ENCODE results near the gene MAPK8IP2. TPM values are rescaled to one million over a fixed set of nuclear protein-coding genes. Genes with fewer than 3 reads are reported as not detected.

Gene MAPK8IP2
- total RNA-seq, 1 donor from 2014 or later: not detected

DNA sequence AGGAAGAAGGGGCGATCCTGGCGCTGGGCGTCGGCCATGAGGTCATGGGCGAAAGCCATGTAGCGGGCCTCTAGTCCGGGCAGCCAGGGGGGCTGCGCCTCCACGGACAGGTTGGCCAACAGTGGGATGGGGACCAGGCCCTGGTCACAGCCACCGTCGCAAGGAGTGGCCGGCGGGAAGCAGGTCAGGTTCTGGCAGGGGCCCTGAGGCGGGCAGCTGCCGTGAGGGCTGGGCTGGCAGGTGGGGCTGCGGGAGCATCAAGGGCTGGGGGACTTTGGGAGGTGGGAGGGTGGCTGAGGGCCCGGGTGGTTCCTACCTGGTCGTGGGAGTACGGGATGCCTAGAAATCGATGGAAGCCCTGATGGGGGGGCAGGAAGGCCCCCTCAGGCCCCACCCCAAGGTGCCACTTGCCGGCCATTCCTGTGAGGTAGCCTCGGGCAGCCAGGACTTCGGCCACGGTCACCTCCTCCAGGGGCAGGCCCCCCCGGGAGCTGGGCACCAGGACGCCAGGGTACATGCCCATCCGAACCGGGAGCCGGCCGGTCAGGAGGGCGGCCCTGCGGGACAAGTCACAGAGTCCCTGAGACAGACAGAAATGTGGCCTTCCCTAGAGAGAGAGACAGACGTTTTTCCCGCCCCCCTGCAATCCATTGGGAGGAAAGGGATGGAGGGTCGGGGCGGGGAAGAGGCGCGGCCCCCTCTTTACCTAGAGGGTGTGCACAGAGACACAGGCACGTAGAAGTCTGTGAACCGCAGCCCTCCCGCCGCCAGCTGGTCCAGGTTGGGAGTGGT, 26.5 kb downstream of the MAPK8IP2 start:
- peak overlapping the region; percentile 63 to 67 for H3K4me3 ChIP-seq
- DNase-seq (ENCODE audit: low spot score in 2 of 2): no peak
- no peaks in the 10 kb centered on the region for H3K36me3 ChIP-seq
- H3K9me3 ChIP-seq: no peaks in the 10 kb centered on the region
- peaks cover 4 to 12% of the 10 kb centered on the region in 2 donors for H3K4me1 ChIP-seq
- TF ChIP-seq, protein P1, sequence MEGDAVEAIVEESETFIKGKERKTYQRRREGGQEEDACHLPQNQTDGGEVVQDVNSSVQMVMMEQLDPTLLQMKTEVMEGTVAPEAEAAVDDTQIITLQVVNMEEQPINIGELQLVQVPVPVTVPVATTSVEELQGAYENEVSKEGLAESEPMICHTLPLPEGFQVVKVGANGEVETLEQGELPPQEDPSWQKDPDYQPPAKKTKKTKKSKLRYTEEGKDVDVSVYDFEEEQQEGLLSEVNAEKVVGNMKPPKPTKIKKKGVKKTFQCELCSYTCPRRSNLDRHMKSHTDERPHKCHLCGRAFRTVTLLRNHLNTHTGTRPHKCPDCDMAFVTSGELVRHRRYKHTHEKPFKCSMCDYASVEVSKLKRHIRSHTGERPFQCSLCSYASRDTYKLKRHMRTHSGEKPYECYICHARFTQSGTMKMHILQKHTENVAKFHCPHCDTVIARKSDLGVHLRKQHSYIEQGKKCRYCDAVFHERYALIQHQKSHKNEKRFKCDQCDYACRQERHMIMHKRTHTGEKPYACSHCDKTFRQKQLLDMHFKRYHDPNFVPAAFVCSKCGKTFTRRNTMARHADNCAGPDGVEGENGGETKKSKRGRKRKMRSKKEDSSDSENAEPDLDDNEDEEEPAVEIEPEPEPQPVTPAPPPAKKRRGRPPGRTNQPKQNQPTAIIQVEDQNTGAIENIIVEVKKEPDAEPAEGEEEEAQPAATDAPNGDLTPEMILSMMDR (IDR thresholded peaks at IDR 0.05): no peak
- intact Hi-C loops (cut with DNase I): loop anchor here (5.0 kb wide), 3 partner anchors 100 to 775 kb away; partner anchors contain the start of genes SCO2 and ZBED4
- no peaks in the 10 kb centered on the region for H3K27me3 ChIP-seq
- peak overlapping the region; percentile 46 to 84 for H3K27ac ChIP-seq

DNA sequence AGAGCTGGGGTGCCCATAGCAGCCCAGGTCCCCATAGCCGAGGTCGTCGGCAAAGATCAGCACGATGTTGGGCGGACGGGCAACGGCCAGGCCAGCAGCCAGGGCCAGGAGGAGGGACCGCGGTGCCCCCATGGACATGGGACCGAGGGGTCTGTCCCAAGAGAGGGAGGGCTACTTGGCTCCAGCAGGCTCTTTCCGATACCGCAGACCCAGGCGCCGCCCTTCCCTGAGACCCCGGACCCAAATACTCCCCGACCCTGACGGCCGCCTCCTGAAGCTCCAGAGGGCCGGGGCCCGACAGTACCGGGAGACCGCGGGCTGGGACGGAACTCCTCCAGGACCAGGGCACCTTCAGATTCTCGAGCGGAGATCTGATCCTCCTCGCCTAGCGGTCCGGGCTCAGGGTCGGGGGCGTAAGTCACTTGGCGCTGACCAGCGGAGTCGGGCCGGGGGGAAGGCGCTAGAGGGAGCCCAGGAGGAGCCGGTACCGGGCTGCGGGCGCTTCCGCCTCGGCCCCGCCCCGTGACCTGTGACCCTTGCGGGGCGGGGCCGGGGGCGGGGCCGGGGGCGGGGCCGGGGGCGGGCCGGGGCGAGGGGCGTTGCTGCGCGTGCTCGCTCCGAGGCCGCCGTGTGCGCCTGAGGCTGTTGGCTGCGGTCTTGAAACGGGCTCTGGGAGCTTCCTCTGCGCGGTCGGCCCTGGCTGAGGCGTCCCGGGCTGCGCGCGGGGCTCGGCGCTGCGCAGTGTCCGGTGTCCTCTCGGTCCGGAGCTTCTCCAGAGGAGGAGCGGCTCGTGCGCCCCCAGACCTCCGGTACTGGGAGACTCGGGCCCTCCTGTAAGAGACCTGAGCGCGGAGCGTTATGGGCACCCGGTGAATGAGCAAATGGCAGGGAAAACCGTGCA, 27.3 kb downstream of the MAPK8IP2 start, which contains the start of gene ARSA:
ARSA (minus strand) TSS at position 511 of the 901 bp plus-strand sequence; CDS start at position 138, 373 bp downstream.
- Histone ChIP-seq H3K4me3 (peak within 1 kb of the TSS; percentile 63 to 67), H3K4me1 (peaks cover 4 to 12% of the 10 kb centered on the region in 2 donors), H3K9me3 (no peaks in the 10 kb centered on the region), H3K27ac (peak within 1 kb of the TSS; percentile 46 to 84), H3K27me3 (no peaks in the 10 kb centered on the region), H3K36me3 (no peaks in the 10 kb centered on the region)
- intact Hi-C loops (cut with DNase I): loop anchor here (1.0 to 5.0 kb wide), 5 partner anchors 45 to 776 kb away; partner anchors contain the start of genes CHKB, LMF2, SCO2 and ZBED4
- TF ChIP-seq, protein P1 (IDR thresholded peaks at IDR 0.05): peak; percentile 1 to 47 (median 18)
- peak; percentile 27 to 86 for DNase-seq (ENCODE audit: low spot score in 2 of 2)

- Histone ChIP-seq H3K27me3 (no peaks in the 10 kb centered on the region), H3K27ac (peak overlapping the region; percentile 33 to 60), H3K4me1 (peaks cover 4 to 12% of the 10 kb centered on the region in 2 donors), H3K9me3 (no peaks in the 10 kb centered on the region), H3K36me3 (no peaks in the 10 kb centered on the region), H3K4me3 (peak overlapping the region; percentile 63 to 67)
- DNase-seq (ENCODE audit: low spot score in 2 of 2): no peak
- TF ChIP-seq, protein P1 (IDR thresholded peaks at IDR 0.05): no peak
- intact Hi-C loops (cut with DNase I): loop anchor here (1.0 to 5.0 kb wide), 5 partner anchors 46 to 776 kb away; partner anchors contain the start of genes CHKB, LMF2, SCO2 and ZBED4
Measured at GRCh38 chr22:50628543-50629134, 28.0 kb downstream of the MAPK8IP2 start.

- no peak for DNase-seq (ENCODE audit: low spot score in 2 of 2)
- H3K27me3 ChIP-seq: no peaks in the 10 kb centered on the region
- TF ChIP-seq, protein P1 (IDR thresholded peaks at IDR 0.05): no peak
- H3K36me3 ChIP-seq: no peaks in the 10 kb centered on the region
- H3K4me3 ChIP-seq: no peak overlapping the region
- H3K9me3 ChIP-seq: no peaks in the 10 kb centered on the region
- intact Hi-C loops (cut with DNase I): no loop called here
- peaks cover 4 to 12% of the 10 kb centered on the region in 2 donors for H3K4me1 ChIP-seq
- H3K27ac ChIP-seq: no peak overlapping the region
Measured at GRCh38 chr22:50630376-50630775, 29.8 kb downstream of the MAPK8IP2 start.

- DNase-seq (ENCODE audit: low spot score in 2 of 2): no peak
- H3K36me3 ChIP-seq: no peaks in the 10 kb centered on the region
- TF ChIP-seq, protein P1 (IDR thresholded peaks at IDR 0.05): no peak
- intact Hi-C loops (cut with DNase I): no loop called here
- no peak overlapping the region for H3K27ac ChIP-seq
- no peaks in the 10 kb centered on the region for H3K9me3 ChIP-seq
- H3K27me3 ChIP-seq: no peaks in the 10 kb centered on the region
- peaks cover 4% of the 10 kb centered on the region in 2 donors for H3K4me1 ChIP-seq
- H3K4me3 ChIP-seq: no peak overlapping the region
Measured at GRCh38 chr22:50633086-50633485, 32.5 kb downstream of the MAPK8IP2 start.

All from ascending aorta (tissue), 2 donors.